ENCODE data around the gene MEGF11. TPM values are rescaled to one million over a fixed set of nuclear protein-coding genes. Genes with fewer than 3 reads are reported as not detected.

The MEGF11 gene
- total RNA-seq, 4 donors from 2014 or later, result 0.87 to 7.3 (median 4.9) TPM

DNA sequence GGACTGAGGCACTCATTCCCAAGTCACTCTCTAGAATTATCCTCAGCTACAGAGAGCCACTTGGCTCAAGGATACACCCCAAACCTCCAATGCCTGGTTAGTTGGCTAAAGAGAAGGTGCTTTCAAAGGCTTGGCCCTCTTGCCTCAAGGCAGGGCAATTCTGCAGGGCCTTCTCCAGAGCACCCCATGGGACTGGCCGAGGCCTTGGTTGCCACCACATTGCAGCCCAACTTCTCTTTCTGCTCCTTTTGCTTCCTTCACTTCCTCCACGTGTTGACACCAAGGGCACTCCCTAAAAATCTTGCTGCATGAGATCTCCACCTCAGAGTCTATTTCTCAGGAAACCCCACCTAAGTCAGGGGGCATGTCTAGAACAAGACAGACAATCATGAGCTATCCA lies 36.7 kb downstream of the MEGF11 start:
- DNase-seq (ENCODE audit: low spot score in 2 of 2), result no peak
- 58 to 75% methylated on average over 2 of the region's 2 CpGs for WGBS, 2 donors
- no peaks in the 10 kb centered on the region for H3K4me1 ChIP-seq
- no peaks in the 10 kb centered on the region for H3K27me3 ChIP-seq
- H3K9me3 ChIP-seq, result no peaks in the 10 kb centered on the region
- no peak overlapping the region for H3K27ac ChIP-seq
- H3K36me3 ChIP-seq, result no peaks in the 10 kb centered on the region
- TF ChIP-seq EP300 (IDR thresholded peaks at IDR 0.05), result no peak
- no peak for TF ChIP-seq POLR2A (IDR thresholded peaks at IDR 0.05)
- TF ChIP-seq CTCF (IDR thresholded peaks at IDR 0.05), result no peak
- no peak overlapping the region for H3K4me3 ChIP-seq

DNA sequence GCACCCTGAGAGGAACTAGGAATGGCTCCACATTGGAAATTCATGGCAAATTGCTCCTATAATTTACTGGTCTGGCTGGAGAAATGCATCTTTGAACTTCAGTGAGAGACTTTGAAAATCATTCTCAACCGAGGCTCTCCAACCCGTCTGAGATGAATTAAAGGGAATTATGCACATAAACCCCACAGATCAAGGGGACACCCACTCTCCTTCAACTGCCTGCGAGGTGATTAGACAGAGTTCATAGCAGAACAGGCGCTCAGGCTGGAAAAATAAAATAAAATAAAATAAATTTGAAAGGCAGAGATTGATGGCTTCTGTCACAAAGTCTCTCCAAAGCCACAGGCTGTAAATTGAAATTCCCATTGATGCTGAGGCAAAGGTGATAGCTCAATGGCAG lies 37.7 kb downstream of the MEGF11 start:
- no peaks in the 10 kb centered on the region for H3K36me3 ChIP-seq
- no peak overlapping the region for H3K27ac ChIP-seq
- H3K27me3 ChIP-seq, result no peaks in the 10 kb centered on the region
- no peak for TF ChIP-seq CTCF (IDR thresholded peaks at IDR 0.05)
- TF ChIP-seq POLR2A (IDR thresholded peaks at IDR 0.05), result no peak
- TF ChIP-seq EP300 (IDR thresholded peaks at IDR 0.05), result no peak
- H3K9me3 ChIP-seq, result no peaks in the 10 kb centered on the region
- no peak for DNase-seq (ENCODE audit: low spot score in 2 of 2)
- H3K4me3 ChIP-seq, result no peak overlapping the region
- H3K4me1 ChIP-seq, result no peaks in the 10 kb centered on the region
- WGBS, 2 donors, result 77 to 80% methylated on average over 4 of the region's 4 CpGs

DNA sequence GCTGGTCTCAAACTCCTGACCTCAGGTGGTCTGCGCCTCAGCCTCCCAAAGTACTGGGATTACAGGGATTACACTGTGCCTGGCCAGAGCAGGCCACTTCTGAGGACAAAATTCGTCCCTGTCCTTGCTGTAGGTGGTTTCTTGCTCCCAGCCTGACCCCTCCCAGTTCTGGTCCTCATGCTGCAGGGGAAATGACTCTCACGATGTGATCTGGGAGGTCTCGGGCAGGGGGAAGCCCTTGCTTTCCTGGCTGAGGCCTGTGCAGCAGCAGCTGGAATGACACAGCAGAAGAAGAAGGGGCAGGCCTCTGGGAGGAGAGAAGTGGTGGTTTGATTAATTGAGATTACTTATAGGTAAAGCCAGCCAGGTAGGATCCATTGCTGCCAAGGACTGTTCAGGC lies 39.3 kb downstream of the MEGF11 start:
- Histone ChIP-seq H3K9me3 (no peaks in the 10 kb centered on the region), H3K36me3 (no peaks in the 10 kb centered on the region), H3K4me1 (no peaks in the 10 kb centered on the region), H3K27me3 (no peaks in the 10 kb centered on the region), H3K27ac (no peak overlapping the region), H3K4me3 (no peak overlapping the region)
- 45 to 68% methylated on average over 4 of the region's 4 CpGs for WGBS, 2 donors
- no peak for TF ChIP-seq EP300 (IDR thresholded peaks at IDR 0.05)
- TF ChIP-seq POLR2A (IDR thresholded peaks at IDR 0.05), result no peak
- no peak for TF ChIP-seq CTCF (IDR thresholded peaks at IDR 0.05)
- no peak for DNase-seq (ENCODE audit: low spot score in 2 of 2)

GRCh38 chr15:66212563-66212921 lies 41.0 kb downstream of the MEGF11 start:
- Histone ChIP-seq H3K27ac (no peak overlapping the region), H3K36me3 (no peaks in the 10 kb centered on the region), H3K27me3 (no peaks in the 10 kb centered on the region), H3K9me3 (no peaks in the 10 kb centered on the region), H3K4me1 (no peaks in the 10 kb centered on the region), H3K4me3 (no peak overlapping the region)
- WGBS, 2 donors, result 69 to 79% methylated on average over 5 of the region's 5 CpGs
- no peak for DNase-seq (ENCODE audit: low spot score in 2 of 2)
- TF ChIP-seq CTCF (IDR thresholded peaks at IDR 0.05), result no peak
- TF ChIP-seq POLR2A (IDR thresholded peaks at IDR 0.05), result no peak
- no peak for TF ChIP-seq EP300 (IDR thresholded peaks at IDR 0.05)

- H3K36me3 ChIP-seq, result no peaks in the 10 kb centered on the region
- no peaks in the 10 kb centered on the region for H3K4me1 ChIP-seq
- peaks cover 0 to 3% (median 0%) of the 10 kb centered on the region in 4 donors for H3K9me3 ChIP-seq
- WGBS, 2 donors, result 74 to 80% methylated on average over 10 to 11 of the region's 11 CpGs
- no peak overlapping the region for H3K27ac ChIP-seq
- DNase-seq (ENCODE audit: low spot score in 2 of 2), result no peak
- TF ChIP-seq POLR2A (IDR thresholded peaks at IDR 0.05) (no peak), CTCF (IDR thresholded peaks at IDR 0.05) (no peak), EP300 (IDR thresholded peaks at IDR 0.05) (no peak)
- H3K27me3 ChIP-seq, result no peaks in the 10 kb centered on the region
- H3K4me3 ChIP-seq, result no peak overlapping the region
Observed at GRCh38 chr15:66211670-66212562, 41.6 kb downstream of the MEGF11 start.
